GM12878 (cell line): ENCODE results near the gene TEX101. TPM values are rescaled to one million over a fixed set of nuclear protein-coding genes. Genes with fewer than 3 reads are reported as not detected.

Experiments used
- ATF7 ChIP-seq: fragments of 450-650 bp; IDR thresholded peaks from 2 replicates; pipeline ENCODE4 v1.6.1; 2016; ENCODE audit warnings: low read depth, mild to moderate bottlenecking
- BACH1 ChIP-seq: fragments of 450-650 bp; IDR thresholded peaks from 2 replicates; pipeline ENCODE4 v1.6.1; 2017; ENCODE audit warnings: mild to moderate bottlenecking, borderline replicate concordance
- CREB1 ChIP-seq: IDR thresholded peaks from 2 replicates; pipeline ENCODE4 v1.6.1; 2012; ENCODE audit warnings: low read depth, mild to moderate bottlenecking, inconsistent platforms
- EED ChIP-seq: sonication (generic); IDR thresholded peaks from 2 replicates; pipeline ENCODE4 v1.6.1; 2016; ENCODE audit warnings: antibody characterized with exemption, low read depth
- EGR1 ChIP-seq, 2 experiments: IDR thresholded peaks; 1 replicate in 1 of 2; 2 replicates in 1 of 2; pipeline ENCODE4 v1.6.1; 2011 to 2012; ENCODE audit warnings: low read depth in 2 of 2, low read length in 2 of 2, borderline replicate concordance in 1 of 2, mild to moderate bottlenecking in 1 of 2, moderate library complexity in 1 of 2
- ESRRA ChIP-seq: IDR thresholded peaks from 2 replicates; pipeline ENCODE4 v1.6.1; 2012; ENCODE audit warnings: mild to moderate bottlenecking, low read length, improper control_type of control experiment
- HCFC1 ChIP-seq: fragments of 150-350 bp; IDR thresholded peaks from 2 replicates; pipeline ENCODE4 v1.6.1; 2014; ENCODE audit warnings: low read length
- HDAC6 ChIP-seq: fragments of 200-600 bp; sonication (generic); IDR thresholded peaks from one replicate; pipeline ENCODE4 v1.8.0; 2017; ENCODE audit warnings: antibody characterized with exemption; ENCODE audit not compliant: unreplicated experiment
- IRF3 ChIP-seq: fragments of 450-650 bp; IDR thresholded peaks from 2 replicates; pipeline ENCODE4 v1.6.1; 2014; ENCODE audit warnings: mild to moderate bottlenecking
- KAT2A ChIP-seq: conservative IDR thresholded peaks from 2 replicates; pipeline ENCODE4 v1.6.1; 2011; ENCODE audit warnings: low read depth, low read length; ENCODE audit not compliant: control insufficient read depth
- KDM1A ChIP-seq: fragments of 200-600 bp; sonication (generic); IDR thresholded peaks from 2 replicates; pipeline ENCODE4 v1.6.1; 2016; ENCODE audit warnings: borderline replicate concordance
- MAX ChIP-seq: IDR thresholded peaks from 2 replicates; pipeline ENCODE4 v1.6.1; 2012; ENCODE audit warnings: low read depth, low read length, improper control_type of control experiment
- NR2F1 ChIP-seq: fragments of 450-650 bp; conservative IDR thresholded peaks from 2 replicates; pipeline ENCODE4 v1.6.1; 2017; ENCODE audit warnings: mild to moderate bottlenecking
- PAX8 ChIP-seq: fragments of 450-650 bp; IDR thresholded peaks from 2 replicates; pipeline ENCODE4 v1.6.1; 2017; ENCODE audit warnings: mild to moderate bottlenecking, moderate library complexity
- PML ChIP-seq: IDR thresholded peaks from 2 replicates; pipeline ENCODE4 v1.6.1; 2012; ENCODE audit warnings: low read length, inconsistent platforms
- RCOR1 ChIP-seq: conservative IDR thresholded peaks from 2 replicates; pipeline ENCODE4 v1.6.1; 2012; ENCODE audit warnings: low read depth, low read length, improper control_type of control experiment
- REST ChIP-seq: IDR thresholded peaks from 2 replicates; pipeline ENCODE4 v1.6.1; 2012; ENCODE audit warnings: mild to moderate bottlenecking, low read depth, low read length
- RFX5 ChIP-seq: IDR thresholded peaks from 2 replicates; pipeline ENCODE4 v1.6.1; 2011; ENCODE audit warnings: low read depth, low read length, improper control_type of control experiment
- RUNX3 ChIP-seq: IDR thresholded peaks from 2 replicates; pipeline ENCODE4 v1.6.1; 2012; ENCODE audit warnings: low read length, inconsistent platforms
- TAF1 ChIP-seq: IDR thresholded peaks from 2 replicates; pipeline ENCODE4 v1.6.1; 2011; ENCODE audit warnings: mild to moderate bottlenecking, low read depth, low read length, borderline replicate concordance
- TCF7 ChIP-seq: IDR thresholded peaks from 2 replicates; pipeline ENCODE4 v1.6.1; 2014; ENCODE audit warnings: antibody characterized with exemption, borderline replicate concordance
- WRNIP1 ChIP-seq: IDR thresholded peaks from 2 replicates; pipeline ENCODE4 v1.6.1; 2011; ENCODE audit warnings: low read depth, low read length, improper control_type of control experiment, borderline replicate concordance
- YY1 ChIP-seq: IDR thresholded peaks from 2 replicates; pipeline ENCODE4 v1.6.1; 2011; ENCODE audit warnings: low read depth, mild to moderate bottlenecking, low read length
- ZBTB40 ChIP-seq: fragments of 450-650 bp; IDR thresholded peaks from 2 replicates; pipeline ENCODE4 v1.6.1; 2016; ENCODE audit warnings: mild to moderate bottlenecking, moderate library complexity, borderline replicate concordance
- polyA plus RNA-seq, 11 experiments: library from polyadenylated mRNA; depleted of rRNA in 4 of 11; unstranded in 6 of 11; stranded (reverse) in 5 of 11; fragments of >200 nt; fragmentation: Nextera tagmentation in 4 of 11; fragmentation: Illumina TruSeq in 1 of 11; extraction: Ambion mirVana in 4 of 11; extraction: Trizol in 1 of 11; gene quantifications; 1 replicate in 1 of 11; 2 replicates in 10 of 11; pipeline versions ENCODE4 v1.2.1 to v1.2.3, GENCODE V29; 2011 to 2016; ENCODE audit warnings: inconsistent platforms in 2 of 11, missing spikeins in 2 of 11, low read depth in 1 of 11
- total RNA-seq, 4 experiments: library from RNA; depleted of rRNA in 3 of 4; stranded (reverse); fragments of >200 nt in 3 of 4; fragmentation: Illumina TruSeq in 1 of 4; extraction: Trizol in 1 of 4; gene quantifications; 2 replicates each; pipeline versions ENCODE4 v1.2.1 to v1.2.3, GENCODE V29; 2013 to 2021

Gene TEX101
- total and polyA plus RNA-seq, 10 of the 15 experiments (the other 5 are each of a cell fraction or from before 2014, with no cell fraction given) = not detected

- TF ChIP-seq REST = no peak
- no peak for TF ChIP-seq ATF7
- TF ChIP-seq RCOR1 = no peak
- no peak for TF ChIP-seq MAX
- TF ChIP-seq EED = 0 out of 2 replicates have a peak, but pooled peaks have one; percentile 41
- TF ChIP-seq HDAC6 = no peak
- TF ChIP-seq YY1 = 0 out of 2 replicates have a peak, but pooled peaks have one; percentile 19
- TF ChIP-seq CREB1 = no peak
- TF ChIP-seq KAT2A = no peak
- TF ChIP-seq HCFC1 = no peak
- no peak for TF ChIP-seq KDM1A
- TF ChIP-seq TAF1 = no peak
- TF ChIP-seq BACH1 = peak; percentile 16; the same call in 1 of the 2 replicates
- no peak for TF ChIP-seq PML
- TF ChIP-seq ZBTB40 = no peak
- TF ChIP-seq ESRRA = no peak
- TF ChIP-seq WRNIP1 = no peak
- TF ChIP-seq RFX5 = no peak
- TF ChIP-seq RUNX3 = no peak
- TF ChIP-seq EGR1 (IDR thresholded peaks at IDR 0.05; ENCODE audit: borderline replicate concordance in 1 of 2, low read depth in 2 of 2, low read length in 2 of 2) = peak in 1 of 2 experiments; percentile 53; a peak in 2 of 3 replicates
- no peak for TF ChIP-seq TCF7
- no peak for TF ChIP-seq IRF3
- no peak; the same call in 1 of the 2 replicates for TF ChIP-seq NR2F1
- TF ChIP-seq PAX8 = no peak
Observed at GRCh38 chr19:43463381-43464133, 48.9 kb downstream of the TEX101 start (continued).
